HUES64 (cell line): Measurements from ENCODE around the gene HSPBAP1.
"Not testable (repeated sequence)": the region's sequence is repeated elsewhere in the genome, so short reads cannot be mapped to it uniquely, and the experiment has no call there.

Source experiments
- H3K27ac ChIP-seq: 2 replicates; pipeline ENCODE4 v1.7.0; 2013; ENCODE audit warnings: low read depth, low read length, inconsistent platforms
- H3K27me3 ChIP-seq: 2 replicates; pipeline ENCODE4 v1.6.1; 2013; ENCODE audit warnings: mild to moderate bottlenecking, low read length; ENCODE audit not compliant: insufficient read depth
- H3K36me3 ChIP-seq: 2 replicates; pipeline ENCODE4 v1.6.1; 2013; ENCODE audit warnings: mild to moderate bottlenecking, low read length; ENCODE audit not compliant: insufficient read depth
- H3K4me1 ChIP-seq: 2 replicates; pipeline ENCODE4 v1.6.1; 2013; ENCODE audit warnings: mild to moderate bottlenecking, low read length, moderate library complexity; ENCODE audit not compliant: insufficient read depth
- H3K4me3 ChIP-seq: 2 replicates; pipeline ENCODE4 v1.5.1; 2013; ENCODE audit warnings: mild to moderate bottlenecking, low read length, moderate library complexity
- H3K9ac ChIP-seq: 2 replicates; pipeline ENCODE4 v1.6.1; 2013; ENCODE audit warnings: mild to moderate bottlenecking, low read depth, low read length
- H3K9me3 ChIP-seq: 2 replicates; pipeline ENCODE4 v1.6.1; 2013; ENCODE audit warnings: low read depth, low read length; ENCODE audit not compliant: insufficient read depth
- WGBS: fragments of 150-250, 120-280 bp; methylation state at CpG from one replicate; pipeline ENCODE4 v1.1.7; 2013; ENCODE audit warnings: missing lambda C conversion rate; 5-methylcytosine and 5-hydroxymethylcytosine counted together

HSPBAP1 gene

GRCh38 chr3:122732682-122733525 lies 60.7 kb downstream of the HSPBAP1 start:
- H3K9ac ChIP-seq, H3K4me1 ChIP-seq, H3K27ac ChIP-seq, H3K36me3 ChIP-seq, H3K4me3 ChIP-seq, H3K27me3 ChIP-seq: not testable (repeated sequence)
- 95% methylated on average over 21 of the region's 22 CpGs for whole genome bisulfite sequencing
- H3K9me3 ChIP-seq = peaks cover 17% of the 10 kb centered on the region; the same call in 1 of the 2 replicates

GRCh38 chr3:122730240-122730639 lies 63.4 kb downstream of the HSPBAP1 start:
- no peaks in the 10 kb centered on the region for H3K27me3 ChIP-seq
- H3K4me3 ChIP-seq = no peak overlapping the region
- H3K4me1 ChIP-seq = no peaks in the 10 kb centered on the region
- H3K9ac ChIP-seq = no peak overlapping the region
- H3K36me3 ChIP-seq = no peaks in the 10 kb centered on the region; the same call in 1 of the 2 replicates
- peaks cover 24% of the 10 kb centered on the region; the same call in 1 of the 2 replicates for H3K9me3 ChIP-seq
- no peak overlapping the region for H3K27ac ChIP-seq
- WGBS = 85% methylated on average over 4 of the region's 4 CpGs

- WGBS = 96% methylated on average over 8 of the region's 8 CpGs
These were observed 64.7 kb downstream of the HSPBAP1 start for GRCh38 chr3:122728756-122729514.

GRCh38 chr3:122728186-122728585 lies 65.4 kb downstream of the HSPBAP1 start:
- WGBS = 89% methylated on average over 3 of the region's 3 CpGs
- no peaks in the 10 kb centered on the region for H3K4me1 ChIP-seq
- no peaks in the 10 kb centered on the region; the same call in 1 of the 2 replicates for H3K36me3 ChIP-seq
- H3K4me3 ChIP-seq = no peak overlapping the region
- H3K9ac ChIP-seq = no peak overlapping the region
- no peak overlapping the region for H3K27ac ChIP-seq
- no peaks in the 10 kb centered on the region for H3K27me3 ChIP-seq
- peaks cover 24% of the 10 kb centered on the region; the same call in 1 of the 2 replicates for H3K9me3 ChIP-seq

More at GRCh38 chr3:122728756-122729514, 64.7 kb downstream of the HSPBAP1 start:
- H3K36me3 ChIP-seq = no peaks in the 10 kb centered on the region; the same call in 1 of the 2 replicates
- no peak overlapping the region for H3K4me3 ChIP-seq
- H3K9ac ChIP-seq = no peak overlapping the region
- H3K27me3 ChIP-seq = no peaks in the 10 kb centered on the region
- no peak overlapping the region for H3K27ac ChIP-seq
- peaks cover 24% of the 10 kb centered on the region; the same call in 1 of the 2 replicates for H3K9me3 ChIP-seq
- H3K4me1 ChIP-seq = no peaks in the 10 kb centered on the region

GRCh38 chr3:122727766-122728165 lies 65.9 kb downstream of the HSPBAP1 start:
- Histone ChIP-seq H3K4me1 (no peaks in the 10 kb centered on the region), H3K27me3 (no peaks in the 10 kb centered on the region), H3K9me3 (peaks cover 24% of the 10 kb centered on the region; the same call in 1 of the 2 replicates), H3K9ac (no peak overlapping the region), H3K36me3 (no peaks in the 10 kb centered on the region; the same call in 1 of the 2 replicates), H3K27ac (no peak overlapping the region), H3K4me3 (no peak overlapping the region)
- 95% methylated on average over 9 of the region's 9 CpGs for WGBS

GRCh38 chr3:122727294-122727693 lies 66.3 kb downstream of the HSPBAP1 start:
- peaks cover 19% of the 10 kb centered on the region; the same call in 1 of the 2 replicates for H3K9me3 ChIP-seq
- H3K27me3 ChIP-seq = no peaks in the 10 kb centered on the region
- no peaks in the 10 kb centered on the region for H3K4me1 ChIP-seq
- no peak overlapping the region for H3K9ac ChIP-seq
- no peak overlapping the region for H3K4me3 ChIP-seq
- H3K36me3 ChIP-seq = no peaks in the 10 kb centered on the region; the same call in 1 of the 2 replicates
- H3K27ac ChIP-seq = no peak overlapping the region
- WGBS = 97% methylated on average over 3 of the region's 3 CpGs

GRCh38 chr3:122725106-122725505 lies 68.5 kb downstream of the HSPBAP1 start:
- Histone ChIP-seq H3K4me1 (no peaks in the 10 kb centered on the region), H3K36me3 (peaks cover 4% of the 10 kb centered on the region), H3K9ac (no peak overlapping the region), H3K27ac (no peak overlapping the region), H3K27me3 (no peaks in the 10 kb centered on the region), H3K4me3 (no peak overlapping the region), H3K9me3 (peaks cover 12% of the 10 kb centered on the region; the same call in 1 of the 2 replicates)
- 97% methylated on average over 17 of the region's 20 CpGs for WGBS

- Histone ChIP-seq H3K4me3 (no peak overlapping the region), H3K9me3 (0 out of 2 replicates have a peak, but pooled peaks cover 5% of the 10 kb centered on the region), H3K9ac (no peak overlapping the region), H3K27ac (no peak overlapping the region), H3K4me1 (no peaks in the 10 kb centered on the region), H3K27me3 (no peaks in the 10 kb centered on the region), H3K36me3 (peaks cover 23% of the 10 kb centered on the region)
- 92% methylated on average over 2 of the region's 3 CpGs for WGBS
These were observed 74.2 kb downstream of the HSPBAP1 start for GRCh38 chr3:122719273-122719921.

GRCh38 chr3:122716667-122717066 lies 77.0 kb downstream of the HSPBAP1 start:
- Histone ChIP-seq H3K4me3 (no peak overlapping the region), H3K4me1 (no peaks in the 10 kb centered on the region), H3K27ac (no peak overlapping the region), H3K36me3 (peaks cover 36% of the 10 kb centered on the region), H3K9ac (no peak overlapping the region), H3K9me3 (no peaks in the 10 kb centered on the region), H3K27me3 (no peaks in the 10 kb centered on the region)
- WGBS = 84% methylated on average over 4 of the region's 4 CpGs

- Histone ChIP-seq H3K4me3 (no peak overlapping the region), H3K27ac (no peak overlapping the region), H3K9ac (no peak overlapping the region), H3K4me1 (no peaks in the 10 kb centered on the region), H3K36me3 (peaks cover 33% of the 10 kb centered on the region), H3K9me3 (no peaks in the 10 kb centered on the region), H3K27me3 (no peaks in the 10 kb centered on the region)
- 91% methylated on average over 3 of the region's 3 CpGs for WGBS
These were observed 79.4 kb downstream of the HSPBAP1 start for GRCh38 chr3:122714273-122714672.
